ENCODE results near the gene CREG1.

CREG1 gene

GRCh38 chr1:167554028-167554779, 642 bp upstream of the CREG1 start:
- DNase-seq (ENCODE audit: low read depth in 2 of 2): no peak
- TF ChIP-seq CTCF (IDR thresholded peaks at IDR 0.05; ENCODE audit: low read depth, low read length): no peak
- H3K4me3 ChIP-seq (replicated peaks in 1 of 2; ENCODE audit: low read depth in 2 of 2, low read length in 2 of 2): peak overlapping the region; percentile 63 to 69

GRCh38 chr1:167551362-167551761, 2.2 kb downstream of the CREG1 start:
- no peak for TF ChIP-seq CTCF (IDR thresholded peaks at IDR 0.05; ENCODE audit: low read depth, low read length)
- DNase-seq (ENCODE audit: low read depth in 2 of 2): no peak
- no peak overlapping the region for H3K4me3 ChIP-seq (replicated peaks in 1 of 2; ENCODE audit: low read depth in 2 of 2, low read length in 2 of 2)

GRCh38 chr1:167548059-167548932, 5.3 kb downstream of the CREG1 start:
- no peak overlapping the region for H3K4me3 ChIP-seq (replicated peaks in 1 of 2; ENCODE audit: low read depth in 2 of 2, low read length in 2 of 2)
- peak; percentile 89 to 90 for DNase-seq (ENCODE audit: low read depth in 2 of 2)
- no peak for TF ChIP-seq CTCF (IDR thresholded peaks at IDR 0.05; ENCODE audit: low read depth, low read length)

- no peak for TF ChIP-seq CTCF (IDR thresholded peaks at IDR 0.05; ENCODE audit: low read depth, low read length)
- no peak for DNase-seq (ENCODE audit: low read depth in 2 of 2)
- no peak overlapping the region for H3K4me3 ChIP-seq (replicated peaks in 1 of 2; ENCODE audit: low read depth in 2 of 2, low read length in 2 of 2)
These were observed 6.6 kb downstream of the CREG1 start for GRCh38 chr1:167546935-167547334.

- no peak overlapping the region for H3K4me3 ChIP-seq (replicated peaks in 1 of 2; ENCODE audit: low read depth in 2 of 2, low read length in 2 of 2)
- TF ChIP-seq CTCF (IDR thresholded peaks at IDR 0.05; ENCODE audit: low read depth, low read length): no peak
These were observed 8.2 kb downstream of the CREG1 start for GRCh38 chr1:167545349-167545748.

GRCh38 chr1:167544447-167545093, 9.0 kb downstream of the CREG1 start:
- no peak for DNase-seq (ENCODE audit: low read depth in 2 of 2)
- H3K4me3 ChIP-seq (replicated peaks in 1 of 2; ENCODE audit: low read depth in 2 of 2, low read length in 2 of 2): no peak overlapping the region
- TF ChIP-seq CTCF (IDR thresholded peaks at IDR 0.05; ENCODE audit: low read depth, low read length): no peak

More at GRCh38 chr1:167545349-167545748, 8.2 kb downstream of the CREG1 start:
- no peak for DNase-seq (ENCODE audit: low read depth in 2 of 2)
